ENCODE data around the gene PIGH. TPM values are rescaled to one million over a fixed set of nuclear protein-coding genes. Genes with fewer than 3 reads are reported as not detected.
"Not testable (repeated sequence)": the region's sequence is repeated elsewhere in the genome, so short reads cannot be mapped to it uniquely, and the experiment has no call there.

The PIGH gene
- total RNA-seq, result 21.6 TPM

- DNase-seq (ENCODE audit: low spot score), result peak; percentile 94
- intact Hi-C loops (cut with DNase I), result no loop called here
- ATAC-seq, result peak; percentile 99
Observed at GRCh38 chr14:67599698-67600561, at the start of gene PIGH. TSS of gene PIGH (minus strand) at chr14:67600268. CDS start at chr14:67600203, 65 bp downstream.

GRCh38 chr14:67646131-67646530, 46.1 kb upstream of the PIGH start:
- no peak for ATAC-seq
- DNase-seq (ENCODE audit: low spot score), result no peak
- intact Hi-C loops (cut with DNase I), result no loop called here

- DNase-seq (ENCODE audit: low spot score) (no peak), ATAC-seq (no peak)
- intact Hi-C loops (cut with DNase I), result no loop called here
Observed at GRCh38 chr14:67645414-67645813, 45.3 kb upstream of the PIGH start.

GRCh38 chr14:67644428-67644827, 44.4 kb upstream of the PIGH start:
- DNase-seq (ENCODE audit: low spot score) (no peak), ATAC-seq (no peak)

GRCh38 chr14:67643713-67644112, 43.6 kb upstream of the PIGH start:
- intact Hi-C loops (cut with DNase I), result no loop called here
- DNase-seq (ENCODE audit: low spot score) (no peak), ATAC-seq (no peak)

More at GRCh38 chr14:67644428-67644827, 44.4 kb upstream of the PIGH start:
- intact Hi-C loops (cut with DNase I), result no loop called here

- intact Hi-C loops (cut with DNase I), result no loop called here
- ATAC-seq (no peak), DNase-seq (ENCODE audit: low spot score) (no peak)
Observed at GRCh38 chr14:67641902-67642749, 42.1 kb upstream of the PIGH start.

GRCh38 chr14:67641480-67641879, 41.4 kb upstream of the PIGH start:
- intact Hi-C loops (cut with DNase I), result no loop called here
- DNase-seq (ENCODE audit: low spot score) (no peak), ATAC-seq (no peak)

GRCh38 chr14:67638642-67639041, 38.6 kb upstream of the PIGH start:
- ATAC-seq (no peak), DNase-seq (ENCODE audit: low spot score) (no peak)
- intact Hi-C loops (cut with DNase I), result no loop called here

GRCh38 chr14:67636361-67636919, 36.4 kb upstream of the PIGH start:
- intact Hi-C loops (cut with DNase I), result no loop called here
- DNase-seq (ENCODE audit: low spot score) (no peak), ATAC-seq (no peak)

GRCh38 chr14:67633451-67634147, 33.5 kb upstream of the PIGH start:
- intact Hi-C loops (cut with DNase I), result no loop called here
- no peak for ATAC-seq
- no peak for DNase-seq (ENCODE audit: low spot score)

GRCh38 chr14:67630938-67631337, 30.9 kb upstream of the PIGH start:
- DNase-seq (ENCODE audit: low spot score) (no peak), ATAC-seq (no peak)
- intact Hi-C loops (cut with DNase I), result no loop called here

GRCh38 chr14:67630186-67630585, 30.1 kb upstream of the PIGH start:
- ATAC-seq (no peak), DNase-seq (ENCODE audit: low spot score) (no peak)
- intact Hi-C loops (cut with DNase I), result no loop called here

- intact Hi-C loops (cut with DNase I), result no loop called here
- ATAC-seq, result no peak
Observed at GRCh38 chr14:67627519-67627918, 27.5 kb upstream of the PIGH start.

GRCh38 chr14:67626131-67626530, 26.1 kb upstream of the PIGH start:
- DNase-seq (ENCODE audit: low spot score); ATAC-seq; intact Hi-C loops (cut with DNase I): not testable (repeated sequence)

More at GRCh38 chr14:67627519-67627918, 27.5 kb upstream of the PIGH start:
- no peak for DNase-seq (ENCODE audit: low spot score)

GRCh38 chr14:67623114-67623513, 23.0 kb upstream of the PIGH start:
- ATAC-seq (no peak), DNase-seq (ENCODE audit: low spot score) (no peak)
- intact Hi-C loops (cut with DNase I), result no loop called here

- DNase-seq (ENCODE audit: low spot score), result no peak
- no peak for ATAC-seq
- intact Hi-C loops (cut with DNase I), result no loop called here
Observed at GRCh38 chr14:67622675-67623074, 22.6 kb upstream of the PIGH start.

GRCh38 chr14:67620217-67620785, 20.2 kb upstream of the PIGH start:
- DNase-seq (ENCODE audit: low spot score) (peak; percentile 59), ATAC-seq (peak; percentile 4)
- intact Hi-C loops (cut with DNase I), result no loop called here

GRCh38 chr14:67619446-67620216, 19.6 kb upstream of the PIGH start, which contains the start of gene ARG2:
TSS of gene ARG2 (plus strand) at chr14:67619920. CDS start at chr14:67619978, 58 bp downstream.
- peak; percentile 98 for ATAC-seq
- DNase-seq (ENCODE audit: low spot score), result peak; percentile 97
- intact Hi-C loops (cut with DNase I), result no loop called here

Data from sciatic nerve (tissue), 2 donors.